ENCODE measurements around the gene KRTAP5-2.

Gene KRTAP5-2

GRCh38 chr11:1556278-1556902 lies 41.7 kb downstream of the KRTAP5-2 start:
- DNase-seq (ENCODE audit: low read depth in 2 of 2) = no peak

DNA sequence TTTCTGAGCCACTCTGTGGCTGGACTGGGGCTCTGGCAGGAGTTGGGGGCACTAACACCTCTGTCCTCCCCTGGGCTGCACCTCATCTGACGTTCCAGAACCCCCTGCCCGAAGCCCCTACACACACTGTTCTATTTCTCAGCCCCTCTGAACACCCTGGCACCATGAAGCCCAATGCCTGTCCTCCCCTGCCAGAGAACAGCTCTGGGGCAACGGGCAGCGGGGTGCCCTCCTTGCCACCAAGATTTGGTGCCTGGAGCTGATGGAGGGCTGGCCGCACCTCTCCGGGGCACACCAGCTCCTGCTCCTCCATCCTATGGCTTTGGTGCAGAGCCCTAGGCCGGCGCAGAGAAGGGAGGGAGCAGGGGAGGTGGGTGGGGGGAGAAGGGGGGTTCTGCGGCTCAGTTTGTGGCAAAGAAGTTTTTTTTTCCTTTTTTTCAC lies 42.4 kb downstream of the KRTAP5-2 start:
- DNase-seq (ENCODE audit: low read depth in 2 of 2) = no peak

- no peak for DNase-seq (ENCODE audit: low read depth in 2 of 2)
Observed at GRCh38 chr11:1554981-1555712, 42.9 kb downstream of the KRTAP5-2 start.

DNA sequence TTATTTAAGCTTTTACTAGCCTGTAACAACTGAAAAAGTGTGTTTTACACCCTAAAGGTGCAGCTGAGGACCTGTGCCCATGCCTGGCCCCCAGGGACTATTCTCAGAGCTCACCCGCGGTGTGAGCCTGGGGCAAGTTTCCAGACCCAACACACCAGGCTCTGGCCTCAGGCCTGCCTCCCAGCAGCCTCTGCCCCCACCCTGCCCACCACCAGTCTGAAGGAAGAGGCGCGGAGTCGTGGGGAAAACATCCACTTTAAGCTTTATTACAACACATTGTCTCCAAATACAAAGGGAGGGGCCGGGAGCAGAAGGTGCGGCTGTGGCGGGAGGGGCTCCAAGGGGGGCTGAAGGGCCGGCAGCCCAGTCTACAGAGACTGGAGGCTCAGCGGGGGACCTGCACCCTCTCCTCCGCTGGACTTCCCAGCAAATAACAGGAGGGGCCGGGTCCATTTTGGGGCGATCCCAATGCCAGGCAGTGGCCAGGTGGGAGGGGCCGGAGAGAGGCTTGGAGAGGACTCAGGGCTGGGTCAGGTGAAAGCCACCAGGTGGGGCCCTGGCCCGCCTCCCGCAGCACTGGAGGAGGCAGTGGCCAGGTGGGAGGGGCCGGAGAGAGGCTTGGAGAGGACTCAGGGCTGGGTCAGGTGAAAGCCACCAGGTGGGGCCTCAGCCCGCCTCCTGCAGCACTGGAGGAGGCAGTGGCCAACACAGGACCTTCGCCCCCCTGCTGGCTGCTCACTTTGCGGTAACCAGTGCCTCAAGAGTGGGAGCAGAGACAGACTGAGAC lies 44.1 kb downstream of the KRTAP5-2 start:
- DNase-seq (ENCODE audit: low read depth in 2 of 2) = no peak

- DNase-seq (ENCODE audit: low read depth in 2 of 2) = no peak
Observed at GRCh38 chr11:1549338-1550330, 48.5 kb downstream of the KRTAP5-2 start.

DNA sequence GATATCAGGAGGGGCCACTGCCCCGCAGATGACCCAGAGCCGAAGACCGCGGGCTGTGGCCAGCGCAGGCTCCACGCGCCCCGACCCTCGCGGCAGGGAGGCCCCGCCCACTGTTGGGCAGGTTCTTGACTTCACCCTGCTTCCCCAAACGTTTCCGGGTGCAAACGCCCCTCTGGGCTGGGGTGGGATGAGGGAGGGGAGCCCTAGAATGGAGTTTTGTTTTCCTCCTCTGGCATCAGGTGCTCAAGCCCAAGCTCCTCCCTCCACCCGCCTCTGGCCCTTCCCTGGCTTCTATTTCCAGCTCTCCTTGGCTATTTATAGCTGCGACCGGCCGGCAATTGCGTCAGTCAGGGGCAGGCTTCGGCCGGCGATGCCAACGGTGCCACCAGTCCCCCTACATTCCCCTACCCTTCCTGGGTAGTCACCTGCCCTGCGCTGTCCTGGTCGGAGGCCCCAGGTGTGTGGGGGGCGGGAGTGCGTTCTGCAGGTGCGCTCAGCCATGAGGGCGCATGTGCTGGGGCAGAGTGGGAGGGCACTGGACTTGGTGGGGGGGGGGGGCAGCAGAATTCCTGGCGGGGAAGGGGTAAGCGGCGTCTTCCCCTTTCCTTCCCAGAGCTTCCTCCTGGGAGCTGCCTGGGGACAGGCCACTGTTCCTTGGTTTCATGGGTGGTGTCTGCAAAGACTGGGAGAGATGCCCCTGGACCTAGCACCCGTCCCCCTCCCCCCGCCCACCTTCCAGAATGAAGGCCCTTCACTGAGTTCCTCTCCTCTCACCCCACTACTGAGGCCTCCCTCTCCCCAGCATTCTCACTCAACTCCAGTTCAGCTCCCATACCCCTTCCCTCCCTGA lies 49.6 kb downstream of the KRTAP5-2 start:
- no peak for DNase-seq (ENCODE audit: low read depth in 2 of 2)

DNA sequence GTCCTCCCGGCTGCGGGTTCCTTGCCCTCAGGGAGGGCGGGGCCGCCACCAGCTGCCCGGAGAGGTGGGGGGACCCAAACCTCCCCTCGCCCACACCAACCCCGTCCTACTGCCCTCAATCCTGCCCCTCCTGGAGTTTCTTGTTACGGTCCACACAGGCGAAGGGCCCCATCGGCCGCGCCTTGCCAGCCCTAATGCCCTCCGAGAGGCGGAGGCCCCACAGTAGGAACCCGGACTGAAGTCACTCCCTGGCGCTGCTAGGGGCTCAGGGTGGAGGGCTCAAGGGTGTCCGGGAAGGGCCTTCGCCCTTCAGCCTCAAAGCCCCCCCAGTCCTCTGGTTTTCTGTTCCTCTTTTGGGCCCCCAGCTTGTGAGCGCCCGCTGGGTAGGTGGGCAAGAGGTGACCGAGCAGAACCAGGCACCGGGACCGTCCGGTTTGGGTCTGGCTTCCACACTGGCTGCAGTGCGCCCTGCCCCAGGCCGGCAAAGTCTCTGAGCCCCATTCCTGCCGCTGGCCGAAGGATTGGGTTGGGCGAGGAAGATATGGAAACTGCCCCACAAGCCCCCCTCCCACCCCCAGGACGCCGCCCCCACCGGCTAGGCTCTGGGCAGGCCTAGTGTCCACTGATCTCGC lies 50.5 kb downstream of the KRTAP5-2 start:
- no peak for DNase-seq (ENCODE audit: low read depth in 2 of 2)
